OCI-LY3 (cell line): ENCODE measurements around the gene ZIC5.

Source experiments
- EZH2phosphoT487 ChIP-seq: fragments of 200-600 bp; shearing (Covaris generic); IDR thresholded peaks from 2 replicates; pipeline ENCODE4 v1.6.1; 2018; ENCODE audit warnings: antibody characterized with exemption, mixed run types, low read depth
- TF ChIP-seq, protein P1 (sequence below): fragments of 200-600, 300-600 bp; sonication (generic); IDR thresholded peaks from 2 replicates; pipeline ENCODE4 v1.5.1; 2014; ENCODE audit warnings: antibody characterized with exemption, low read length, low read depth

GRCh38 chr13:99972190-99972731 is 694 bp upstream of the ZIC5 start:
- TF ChIP-seq, protein P1, sequence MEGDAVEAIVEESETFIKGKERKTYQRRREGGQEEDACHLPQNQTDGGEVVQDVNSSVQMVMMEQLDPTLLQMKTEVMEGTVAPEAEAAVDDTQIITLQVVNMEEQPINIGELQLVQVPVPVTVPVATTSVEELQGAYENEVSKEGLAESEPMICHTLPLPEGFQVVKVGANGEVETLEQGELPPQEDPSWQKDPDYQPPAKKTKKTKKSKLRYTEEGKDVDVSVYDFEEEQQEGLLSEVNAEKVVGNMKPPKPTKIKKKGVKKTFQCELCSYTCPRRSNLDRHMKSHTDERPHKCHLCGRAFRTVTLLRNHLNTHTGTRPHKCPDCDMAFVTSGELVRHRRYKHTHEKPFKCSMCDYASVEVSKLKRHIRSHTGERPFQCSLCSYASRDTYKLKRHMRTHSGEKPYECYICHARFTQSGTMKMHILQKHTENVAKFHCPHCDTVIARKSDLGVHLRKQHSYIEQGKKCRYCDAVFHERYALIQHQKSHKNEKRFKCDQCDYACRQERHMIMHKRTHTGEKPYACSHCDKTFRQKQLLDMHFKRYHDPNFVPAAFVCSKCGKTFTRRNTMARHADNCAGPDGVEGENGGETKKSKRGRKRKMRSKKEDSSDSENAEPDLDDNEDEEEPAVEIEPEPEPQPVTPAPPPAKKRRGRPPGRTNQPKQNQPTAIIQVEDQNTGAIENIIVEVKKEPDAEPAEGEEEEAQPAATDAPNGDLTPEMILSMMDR = no peak
- no peak for TF ChIP-seq EZH2phosphoT487
